Adipocyte (in vitro differentiated cells): ENCODE data around the gene DLG2.

Source experiments
- DNase-seq: peaks from one replicate; pipeline ENCODE4 v3.0.0-alpha.2; 2015; ENCODE audit warnings: low read depth
- H3K27me3 ChIP-seq: replicated peaks from 2 replicates; pipeline ENCODE4 v1.7.0; 2013; ENCODE audit warnings: mild to moderate bottlenecking, low read length, moderate library complexity; ENCODE audit not compliant: control insufficient read depth, insufficient read depth
- H3K36me3 ChIP-seq: 2 replicates; pipeline ENCODE4 v1.7.0; 2013; ENCODE audit warnings: low read length, mild to moderate bottlenecking, moderate library complexity; ENCODE audit not compliant: control insufficient read depth, insufficient read depth, severe bottlenecking
- H3K4me1 ChIP-seq: 2 replicates; pipeline ENCODE4 v1.7.0; 2013; ENCODE audit warnings: mild to moderate bottlenecking, low read length, moderate library complexity; ENCODE audit not compliant: control insufficient read depth, insufficient read depth
- H3K4me3 ChIP-seq: 2 replicates; pipeline ENCODE4 v1.7.0; 2013; ENCODE audit warnings: mild to moderate bottlenecking, low read length, moderate library complexity
- H3K9ac ChIP-seq: 2 replicates; pipeline ENCODE4 v1.7.0; 2013; ENCODE audit warnings: mild to moderate bottlenecking, low read length, moderate library complexity
- H3K9me3 ChIP-seq: 2 replicates; pipeline ENCODE4 v1.7.0; 2013; ENCODE audit warnings: mild to moderate bottlenecking, low read length, moderate library complexity; ENCODE audit not compliant: control insufficient read depth

The DLG2 gene

GRCh38 chr11:83895516-83895915 is 1731.6 kb downstream of the DLG2 start:
- Histone ChIP-seq H3K9me3 (no peaks in the 10 kb centered on the region), H3K9ac (no peak overlapping the region), H3K4me1 (no peaks in the 10 kb centered on the region), H3K4me3 (no peak overlapping the region), H3K27me3 (no peaks in the 10 kb centered on the region), H3K36me3 (no peaks in the 10 kb centered on the region)
- peak; percentile 10 for DNase-seq

- Histone ChIP-seq H3K4me1 (no peaks in the 10 kb centered on the region), H3K9me3 (no peaks in the 10 kb centered on the region)
Observed at GRCh38 chr11:83881428-83881827, 1745.7 kb downstream of the DLG2 start.

GRCh38 chr11:83871054-83871453 is 1756.1 kb downstream of the DLG2 start:
- no peaks in the 10 kb centered on the region for H3K9me3 ChIP-seq
- no peak overlapping the region for H3K9ac ChIP-seq
- peaks cover 2% of the 10 kb centered on the region for H3K4me1 ChIP-seq
- H3K4me3 ChIP-seq: no peak overlapping the region
- DNase-seq: no peak
- H3K27me3 ChIP-seq: no peaks in the 10 kb centered on the region
- no peaks in the 10 kb centered on the region for H3K36me3 ChIP-seq

More at GRCh38 chr11:83881428-83881827, 1745.7 kb downstream of the DLG2 start:
- H3K27me3 ChIP-seq: no peaks in the 10 kb centered on the region
- no peak overlapping the region for H3K4me3 ChIP-seq
- H3K36me3 ChIP-seq: no peaks in the 10 kb centered on the region
- no peak for DNase-seq
- no peak overlapping the region for H3K9ac ChIP-seq

GRCh38 chr11:83866655-83867054 is 1760.5 kb downstream of the DLG2 start:
- Histone ChIP-seq H3K4me1 (peaks cover 6% of the 10 kb centered on the region), H3K27me3 (no peaks in the 10 kb centered on the region), H3K9me3 (no peaks in the 10 kb centered on the region), H3K4me3 (no peak overlapping the region), H3K9ac (no peak overlapping the region), H3K36me3 (no peaks in the 10 kb centered on the region)
- DNase-seq: no peak

GRCh38 chr11:83865636-83866461 is 1761.3 kb downstream of the DLG2 start:
- peaks cover 6% of the 10 kb centered on the region for H3K4me1 ChIP-seq
- no peak for DNase-seq
- H3K9ac ChIP-seq: no peak overlapping the region
- H3K9me3 ChIP-seq: no peaks in the 10 kb centered on the region
- no peaks in the 10 kb centered on the region for H3K36me3 ChIP-seq
- H3K27me3 ChIP-seq: no peaks in the 10 kb centered on the region
- H3K4me3 ChIP-seq: no peak overlapping the region

- Histone ChIP-seq H3K9ac (no peak overlapping the region), H3K9me3 (peaks cover 4% of the 10 kb centered on the region), H3K4me1 (peaks cover 6% of the 10 kb centered on the region), H3K27me3 (no peaks in the 10 kb centered on the region), H3K36me3 (no peaks in the 10 kb centered on the region), H3K4me3 (no peak overlapping the region)
- no peak for DNase-seq
Observed at GRCh38 chr11:83864412-83865057, 1762.6 kb downstream of the DLG2 start.

- Histone ChIP-seq H3K9me3 (peaks cover 4% of the 10 kb centered on the region), H3K9ac (no peak overlapping the region), H3K4me3 (no peak overlapping the region), H3K27me3 (no peaks in the 10 kb centered on the region), H3K36me3 (no peaks in the 10 kb centered on the region), H3K4me1 (peaks cover 6% of the 10 kb centered on the region)
- no peak for DNase-seq
Observed at GRCh38 chr11:83863272-83863671, 1763.9 kb downstream of the DLG2 start.

GRCh38 chr11:83862691-83863090 is 1764.5 kb downstream of the DLG2 start:
- Histone ChIP-seq H3K4me1 (peaks cover 6% of the 10 kb centered on the region), H3K36me3 (no peaks in the 10 kb centered on the region), H3K9me3 (peaks cover 4% of the 10 kb centered on the region), H3K9ac (no peak overlapping the region), H3K4me3 (no peak overlapping the region), H3K27me3 (no peaks in the 10 kb centered on the region)
- no peak for DNase-seq

GRCh38 chr11:83862033-83862432 is 1765.1 kb downstream of the DLG2 start:
- H3K9ac ChIP-seq: no peak overlapping the region
- peaks cover 10% of the 10 kb centered on the region for H3K9me3 ChIP-seq
- H3K27me3 ChIP-seq: no peaks in the 10 kb centered on the region
- no peaks in the 10 kb centered on the region for H3K36me3 ChIP-seq
- H3K4me3 ChIP-seq: no peak overlapping the region
- no peak for DNase-seq
- H3K4me1 ChIP-seq: peaks cover 6% of the 10 kb centered on the region

- DNase-seq: no peak
- Histone ChIP-seq H3K36me3 (no peaks in the 10 kb centered on the region), H3K27me3 (no peaks in the 10 kb centered on the region), H3K4me3 (no peak overlapping the region), H3K4me1 (no peaks in the 10 kb centered on the region), H3K9ac (no peak overlapping the region), H3K9me3 (peaks cover 12% of the 10 kb centered on the region)
Observed at GRCh38 chr11:83858694-83859093, 1768.5 kb downstream of the DLG2 start.

GRCh38 chr11:83855237-83855636 is 1771.9 kb downstream of the DLG2 start:
- H3K9ac ChIP-seq: no peak overlapping the region
- H3K4me3 ChIP-seq: no peak overlapping the region
- no peaks in the 10 kb centered on the region for H3K27me3 ChIP-seq
- H3K36me3 ChIP-seq: no peaks in the 10 kb centered on the region
- H3K4me1 ChIP-seq: no peaks in the 10 kb centered on the region
- no peak for DNase-seq
- peaks cover 12% of the 10 kb centered on the region for H3K9me3 ChIP-seq
